ENCODE results near the gene CEP89.

GRCh38 chr19:32862173-32862572 lies 109.6 kb downstream of the CEP89 start:
- TF ChIP-seq EP300 (IDR thresholded peaks at IDR 0.05) (no peak), CTCF (IDR thresholded peaks at IDR 0.05) (no peak)
